ENCODE results near the gene ENKUR.

DNA sequence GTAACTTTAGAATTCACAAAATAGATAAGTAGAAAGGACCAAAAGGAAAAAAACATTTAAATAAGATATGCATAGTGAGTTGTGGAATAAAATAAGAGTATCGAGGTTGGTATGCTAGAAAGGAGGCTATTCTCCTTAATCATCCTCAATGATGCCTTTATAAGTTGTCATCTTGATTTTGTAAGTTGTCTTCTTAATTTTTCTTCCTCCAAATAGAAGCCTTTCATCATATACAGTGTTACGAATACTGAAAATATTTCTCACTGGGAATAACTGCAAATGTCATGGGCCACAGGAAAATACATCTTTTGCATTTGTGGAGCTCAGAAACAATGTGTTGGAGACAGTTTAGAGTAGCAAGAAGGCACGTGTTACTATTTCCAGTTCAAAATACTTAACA, 32.0 kb downstream of the ENKUR start:
- TF ChIP-seq, protein P1, sequence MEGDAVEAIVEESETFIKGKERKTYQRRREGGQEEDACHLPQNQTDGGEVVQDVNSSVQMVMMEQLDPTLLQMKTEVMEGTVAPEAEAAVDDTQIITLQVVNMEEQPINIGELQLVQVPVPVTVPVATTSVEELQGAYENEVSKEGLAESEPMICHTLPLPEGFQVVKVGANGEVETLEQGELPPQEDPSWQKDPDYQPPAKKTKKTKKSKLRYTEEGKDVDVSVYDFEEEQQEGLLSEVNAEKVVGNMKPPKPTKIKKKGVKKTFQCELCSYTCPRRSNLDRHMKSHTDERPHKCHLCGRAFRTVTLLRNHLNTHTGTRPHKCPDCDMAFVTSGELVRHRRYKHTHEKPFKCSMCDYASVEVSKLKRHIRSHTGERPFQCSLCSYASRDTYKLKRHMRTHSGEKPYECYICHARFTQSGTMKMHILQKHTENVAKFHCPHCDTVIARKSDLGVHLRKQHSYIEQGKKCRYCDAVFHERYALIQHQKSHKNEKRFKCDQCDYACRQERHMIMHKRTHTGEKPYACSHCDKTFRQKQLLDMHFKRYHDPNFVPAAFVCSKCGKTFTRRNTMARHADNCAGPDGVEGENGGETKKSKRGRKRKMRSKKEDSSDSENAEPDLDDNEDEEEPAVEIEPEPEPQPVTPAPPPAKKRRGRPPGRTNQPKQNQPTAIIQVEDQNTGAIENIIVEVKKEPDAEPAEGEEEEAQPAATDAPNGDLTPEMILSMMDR (conservative IDR thresholded peaks at IDR 0.05; ENCODE audit: low read depth in 2 of 2): no peak
- TF ChIP-seq EZH2 (IDR thresholded peaks at IDR 0.05; ENCODE audit: low read depth, unreplicated experiment) (no peak), POLR2AphosphoS5 (IDR thresholded peaks at IDR 0.05; ENCODE audit: low read depth) (no peak)

Measured in GM23338 (cell line).